GM10266 (cell line): ENCODE measurements around the gene CEP76.

Experiments
- DNase-seq: peaks from one replicate; pipeline ENCODE4 v3.0.0; 2012; ENCODE audit errors: extremely low spot score
- TF ChIP-seq, protein P1 (sequence below): IDR thresholded peaks from 2 replicates; pipeline ENCODE4 v1.5.1; 2012; ENCODE audit warnings: mild to moderate bottlenecking, low read depth; ENCODE audit not compliant: control insufficient read depth, insufficient read depth; ENCODE audit errors: missing control alignments

CEP76 gene

DNA sequence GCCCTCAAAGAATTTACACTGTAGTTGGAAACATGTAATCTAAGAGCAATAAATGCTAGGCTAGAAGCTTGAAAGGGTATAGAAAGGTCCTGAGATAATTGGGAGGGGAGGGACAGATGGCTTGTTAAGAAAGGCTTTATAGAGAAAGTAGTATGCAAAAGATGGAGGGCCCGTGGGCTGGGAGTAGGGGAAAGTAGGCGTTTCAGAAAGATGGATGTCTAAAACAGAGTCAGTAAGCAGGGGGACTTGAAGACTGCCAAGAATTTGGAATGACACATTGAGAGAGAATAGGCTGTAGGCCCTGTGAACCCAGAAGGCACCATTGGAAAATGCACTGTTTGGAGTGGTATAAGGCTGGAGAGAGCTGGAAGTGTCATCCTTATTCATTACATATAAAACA lies 1.1 kb upstream of the CEP76 start:
- no peak for DNase-seq
- TF ChIP-seq, protein P1, sequence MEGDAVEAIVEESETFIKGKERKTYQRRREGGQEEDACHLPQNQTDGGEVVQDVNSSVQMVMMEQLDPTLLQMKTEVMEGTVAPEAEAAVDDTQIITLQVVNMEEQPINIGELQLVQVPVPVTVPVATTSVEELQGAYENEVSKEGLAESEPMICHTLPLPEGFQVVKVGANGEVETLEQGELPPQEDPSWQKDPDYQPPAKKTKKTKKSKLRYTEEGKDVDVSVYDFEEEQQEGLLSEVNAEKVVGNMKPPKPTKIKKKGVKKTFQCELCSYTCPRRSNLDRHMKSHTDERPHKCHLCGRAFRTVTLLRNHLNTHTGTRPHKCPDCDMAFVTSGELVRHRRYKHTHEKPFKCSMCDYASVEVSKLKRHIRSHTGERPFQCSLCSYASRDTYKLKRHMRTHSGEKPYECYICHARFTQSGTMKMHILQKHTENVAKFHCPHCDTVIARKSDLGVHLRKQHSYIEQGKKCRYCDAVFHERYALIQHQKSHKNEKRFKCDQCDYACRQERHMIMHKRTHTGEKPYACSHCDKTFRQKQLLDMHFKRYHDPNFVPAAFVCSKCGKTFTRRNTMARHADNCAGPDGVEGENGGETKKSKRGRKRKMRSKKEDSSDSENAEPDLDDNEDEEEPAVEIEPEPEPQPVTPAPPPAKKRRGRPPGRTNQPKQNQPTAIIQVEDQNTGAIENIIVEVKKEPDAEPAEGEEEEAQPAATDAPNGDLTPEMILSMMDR = no peak

DNA sequence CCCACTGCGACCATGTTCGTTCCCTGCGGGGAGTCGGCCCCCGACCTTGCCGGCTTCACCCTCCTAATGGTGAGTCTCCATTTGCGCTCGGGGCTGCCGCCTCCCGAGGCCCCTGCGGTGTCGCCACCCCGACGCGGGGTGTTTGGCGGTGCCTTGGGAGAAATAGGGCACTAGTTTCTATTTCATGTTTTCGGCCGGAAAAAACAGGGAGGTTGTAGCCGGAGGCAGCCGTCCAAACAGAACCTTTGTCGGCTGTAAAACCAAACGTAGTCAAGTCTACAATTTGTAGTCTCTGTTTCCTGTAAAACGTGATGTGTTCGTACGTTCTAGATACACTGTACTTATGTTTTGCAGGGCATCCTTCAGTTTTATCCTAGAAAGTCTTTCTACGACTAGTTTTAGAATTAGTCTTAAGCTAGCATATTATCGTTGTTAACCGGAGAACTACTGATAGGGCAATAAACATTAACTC lies 609 bp upstream of the CEP76 start:
- TF ChIP-seq, protein P1 = no peak
- no peak for DNase-seq

DNA sequence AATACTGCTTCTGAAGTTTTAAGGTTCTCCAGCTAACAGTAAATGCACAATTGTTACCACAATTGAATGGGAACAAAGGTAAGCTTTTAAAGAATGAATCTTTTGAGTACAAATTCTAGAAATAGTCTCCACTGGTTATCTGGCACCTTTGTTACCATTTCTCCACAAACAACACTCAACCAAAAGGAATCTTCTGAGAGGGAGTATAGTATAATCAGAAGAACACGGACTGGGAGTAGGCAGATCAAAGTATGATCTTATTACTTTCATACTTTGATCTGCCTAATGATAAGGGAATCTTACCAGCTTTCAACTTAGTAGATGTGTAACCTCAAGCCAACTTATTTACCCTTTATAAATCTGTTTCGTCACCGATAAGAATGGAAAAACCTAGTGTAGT lies 1.4 kb downstream of the CEP76 start:
- DNase-seq = no peak

DNA sequence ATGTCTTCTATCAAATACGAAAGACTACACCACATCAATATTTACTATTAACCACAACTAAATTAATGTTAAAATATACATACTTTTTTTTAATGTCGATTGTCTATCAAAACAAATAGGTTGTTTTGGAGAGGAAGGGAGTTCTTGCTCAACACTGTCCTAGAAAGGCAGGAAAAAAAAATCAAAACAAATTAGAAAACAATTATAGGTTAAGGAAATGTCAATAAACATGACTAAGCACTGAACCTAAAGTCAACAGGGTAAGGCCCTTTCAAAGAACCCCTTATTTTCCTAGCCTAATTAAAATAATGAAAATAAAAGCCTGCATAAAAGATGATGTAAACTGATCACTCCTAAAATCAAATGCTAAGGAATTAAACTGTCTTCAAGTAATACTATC lies 2.8 kb downstream of the CEP76 start:
- TF ChIP-seq, protein P1 = no peak
- DNase-seq = no peak

More for the DNA sequence above, 1.4 kb downstream of the CEP76 start:
- TF ChIP-seq, protein P1 = no peak

DNA sequence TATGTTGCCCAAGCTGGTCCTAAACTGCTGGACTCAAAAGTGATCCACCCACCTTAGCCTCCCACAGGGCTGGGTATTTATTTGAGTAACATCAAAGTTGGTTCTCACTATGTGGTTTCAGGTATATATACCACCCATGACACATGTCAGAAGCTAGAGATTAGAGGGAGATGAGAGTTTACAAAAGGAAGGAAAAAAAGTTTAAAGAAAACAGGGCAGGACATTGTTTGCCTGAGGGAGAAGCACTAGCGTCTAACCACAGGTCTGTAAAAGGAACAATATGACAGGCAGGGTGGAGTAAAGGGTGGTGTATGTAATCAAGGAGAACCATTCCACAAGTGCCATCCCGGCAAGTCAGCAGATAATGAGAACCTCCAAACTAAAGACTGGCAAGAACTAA lies 8.5 kb downstream of the CEP76 start:
- DNase-seq = no peak
- TF ChIP-seq, protein P1 = no peak

DNA sequence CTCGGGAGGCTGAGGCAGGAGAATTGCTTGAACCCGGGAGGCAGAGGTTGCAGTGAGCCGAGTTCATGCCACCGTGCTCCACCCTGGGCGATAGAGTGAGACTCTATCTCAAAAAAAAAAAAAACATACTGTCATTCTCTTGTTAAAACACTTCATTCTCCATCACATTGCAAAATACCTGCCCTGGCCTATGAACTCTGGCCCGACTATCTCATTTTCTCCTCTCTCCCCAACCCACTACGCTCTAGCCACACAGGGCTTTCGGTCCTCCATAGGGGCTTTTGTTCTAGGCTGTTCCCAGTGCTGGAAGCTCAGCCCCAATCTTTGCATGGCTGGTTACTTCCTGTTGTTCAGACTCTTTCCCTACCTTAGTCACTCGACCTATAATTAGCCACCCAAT lies 10.3 kb downstream of the CEP76 start:
- DNase-seq = no peak
- TF ChIP-seq, protein P1 = no peak

DNA sequence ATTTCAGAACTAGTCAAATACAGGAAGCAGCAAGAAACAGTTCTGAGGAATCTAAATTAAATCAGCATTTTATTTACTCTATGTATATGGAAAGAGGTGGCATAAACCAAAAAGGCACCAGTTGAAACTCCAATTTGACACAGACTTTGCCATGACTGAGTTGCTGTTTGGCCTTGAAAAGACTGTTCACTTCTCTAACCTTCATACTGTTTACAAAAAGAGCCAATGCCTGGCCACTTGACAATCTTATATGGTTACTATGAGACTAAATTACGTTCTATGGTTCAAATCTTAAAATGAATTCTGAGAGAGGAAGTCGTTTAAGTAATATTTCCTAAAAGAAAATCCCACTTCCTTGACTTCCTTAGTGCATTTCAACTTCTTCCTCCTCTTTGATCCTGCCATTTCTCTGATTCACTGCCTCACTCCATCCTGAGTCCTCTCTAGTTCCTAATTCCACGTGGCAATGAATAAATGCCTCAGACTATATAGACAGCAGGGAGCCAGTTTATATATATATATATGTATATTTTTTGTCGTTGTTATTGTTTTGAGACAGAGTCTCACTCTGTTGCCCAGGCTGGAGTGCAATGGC lies 13.2 kb downstream of the CEP76 start:
- no peak for DNase-seq
- TF ChIP-seq, protein P1 = no peak
